M059J (cell line): ENCODE measurements around the gene TRIM49C. TPM values are rescaled to one million over a fixed set of nuclear protein-coding genes. Genes with fewer than 3 reads are reported as not detected.
"Not testable (repeated sequence)": the region's sequence is repeated elsewhere in the genome, so short reads cannot be mapped to it uniquely, and the experiment has no call there.

Experiments
- DNase-seq: peaks from one replicate; pipeline ENCODE4 v3.0.0-alpha.2; 2012; ENCODE audit warnings: low read depth
- total RNA-seq: library from RNA; depleted of rRNA; stranded (reverse); fragments of >200 nt; shearing (Covaris generic); gene quantifications from 2 replicates; pipeline ENCODE4 v1.2.3, GENCODE V29; 2014; rRNA removed

Gene TRIM49C, protein sequence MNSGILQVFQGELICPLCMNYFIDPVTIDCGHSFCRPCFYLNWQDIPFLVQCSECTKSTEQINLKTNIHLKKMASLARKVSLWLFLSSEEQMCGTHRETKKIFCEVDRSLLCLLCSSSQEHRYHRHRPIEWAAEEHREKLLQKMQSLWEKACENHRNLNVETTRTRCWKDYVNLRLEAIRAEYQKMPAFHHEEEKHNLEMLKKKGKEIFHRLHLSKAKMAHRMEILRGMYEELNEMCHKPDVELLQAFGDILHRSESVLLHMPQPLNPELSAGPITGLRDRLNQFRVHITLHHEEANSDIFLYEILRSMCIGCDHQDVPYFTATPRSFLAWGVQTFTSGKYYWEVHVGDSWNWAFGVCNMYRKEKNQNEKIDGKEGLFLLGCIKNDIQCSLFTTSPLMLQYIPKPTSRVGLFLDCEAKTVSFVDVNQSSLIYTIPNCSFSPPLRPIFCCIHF
- not detected in 2 replicates for total RNA-seq

GRCh38 chr11:90030806-90031205, at the start of gene TRIM49C:
Gene TRIM49C (plus strand): TSS chr11:90031106. CDS start chr11:90035212, 4,106 bp downstream.
- not testable (repeated sequence) for DNase-seq

GRCh38 chr11:90024184-90024583, 6.7 kb upstream of the TRIM49C start:
- not testable (repeated sequence) for DNase-seq

- DNase-seq: not testable (repeated sequence)
Observed at GRCh38 chr11:90051591-90052209, 20.8 kb downstream of the TRIM49C start.

DNA sequence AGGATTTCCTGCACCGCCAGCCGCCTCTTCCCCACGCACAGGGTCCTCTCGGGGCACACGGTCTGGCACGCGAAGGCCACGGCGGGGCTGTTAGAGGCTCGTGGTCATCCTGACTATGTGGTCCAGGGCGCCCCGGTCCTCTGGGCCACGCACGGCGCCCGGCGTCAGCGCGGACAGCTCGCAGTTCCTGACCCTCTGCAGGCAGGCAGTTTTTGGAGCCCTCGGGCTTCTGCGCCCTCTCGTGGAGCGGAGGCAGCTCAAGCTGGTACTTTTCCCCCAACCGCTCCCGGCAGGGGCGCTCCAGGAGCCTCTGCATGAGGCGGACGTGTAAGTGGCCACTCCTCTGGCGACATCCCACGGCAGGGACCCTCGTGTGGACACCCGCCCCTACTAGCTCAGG, 21.4 kb downstream of the TRIM49C start:
- not testable (repeated sequence) for DNase-seq

DNA sequence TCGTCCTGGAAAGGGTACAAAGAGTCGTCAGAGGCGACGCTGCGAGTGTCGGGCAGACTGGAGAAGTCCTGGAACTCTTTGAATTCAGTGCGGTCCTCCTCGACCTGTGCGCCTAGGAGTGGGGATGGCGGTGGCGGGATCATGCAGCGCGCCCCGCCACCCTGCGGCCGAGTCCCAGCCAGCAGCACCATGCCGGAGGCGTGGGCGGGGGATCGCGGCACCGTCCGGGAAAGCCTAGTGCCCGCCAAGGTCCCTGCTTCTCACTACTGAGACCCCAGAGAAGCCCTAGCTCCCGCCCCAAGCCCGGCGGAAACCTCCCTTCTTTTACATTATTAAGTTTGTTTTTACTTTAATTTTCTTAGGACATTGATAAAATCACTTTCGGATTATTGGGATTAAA, 22.6 kb downstream of the TRIM49C start:
- DNase-seq: not testable (repeated sequence)

GRCh38 chr11:90085650-90086049, 54.7 kb downstream of the TRIM49C start, which contains the start of gene UBTFL1:
Gene UBTFL1 (plus strand): TSS chr11:90085950. CDS start chr11:90085950, 0 bp downstream.
- DNase-seq: not testable (repeated sequence)

- DNase-seq: not testable (repeated sequence)
Observed at GRCh38 chr11:90088731-90089130, 57.8 kb downstream of the TRIM49C start.

Other genes starting within 250 kb of the TRIM49C start
- gene TRIM49, start 222.5 kb upstream of the TRIM49C start, total RNA-seq: not detected in 2 replicates
- not detected in 2 replicates for gene TRIM64B, start 152.6 kb upstream of the TRIM49C start, total RNA-seq
- gene TRIM49D1, start 108.9 kb upstream of the TRIM49C start, total RNA-seq: not detected in 2 replicates
- not detected in 2 replicates for gene TRIM49D2, start 107.0 kb upstream of the TRIM49C start, total RNA-seq
- not detected in 2 replicates for gene TRIM64, start 65.1 kb upstream of the TRIM49C start, total RNA-seq
- gene UBTFL1, start 54.8 kb downstream of the TRIM49C start, total RNA-seq: not detected in 2 replicates
- 0.15 TPM in 1 of 2 replicates, not detected in the other for gene NAALAD2, start 103.6 kb downstream of the TRIM49C start, total RNA-seq
- 45.1 and 46.5 TPM in 2 replicates for gene CHORDC1, start 191.9 kb downstream of the TRIM49C start, total RNA-seq